Ishikawa (cell line): ENCODE results near the gene AKR1C2.

Experiments
- CEBPB ChIP-seq: IDR thresholded peaks from 2 replicates; pipeline ENCODE4 v1.6.1; 2012
- CREB1 ChIP-seq: IDR thresholded peaks from 2 replicates; pipeline ENCODE4 v1.6.1; 2012; ENCODE audit warnings: low read depth
- EGR1 ChIP-seq: IDR thresholded peaks from 2 replicates; pipeline ENCODE4 v1.6.1; 2012
- EP300 ChIP-seq: IDR thresholded peaks from 2 replicates; pipeline ENCODE4 v1.6.1; 2012; ENCODE audit warnings: borderline replicate concordance
- FOXM1 ChIP-seq: IDR thresholded peaks from 2 replicates; pipeline ENCODE4 v1.6.1; 2012; ENCODE audit warnings: low read depth, borderline replicate concordance
- MAX ChIP-seq: IDR thresholded peaks from 2 replicates; pipeline ENCODE4 v1.6.1; 2012
- NFIC ChIP-seq: IDR thresholded peaks from 2 replicates; pipeline ENCODE4 v1.6.1; 2012
- RAD21 ChIP-seq: IDR thresholded peaks from 2 replicates; pipeline ENCODE4 v1.6.1; 2012; ENCODE audit warnings: low read depth
- REST ChIP-seq: IDR thresholded peaks from 2 replicates; pipeline ENCODE4 v1.6.1; 2012; ENCODE audit warnings: low read depth, mild to moderate bottlenecking
- TAF1 ChIP-seq: IDR thresholded peaks from 2 replicates; pipeline ENCODE4 v1.6.1; 2012; ENCODE audit warnings: low read depth, mild to moderate bottlenecking
- TCF12 ChIP-seq: IDR thresholded peaks from 2 replicates; pipeline ENCODE4 v1.6.1; 2012; ENCODE audit warnings: low read depth
- TEAD4 ChIP-seq: IDR thresholded peaks from 2 replicates; pipeline ENCODE4 v1.6.1; 2012
- YY1 ChIP-seq: IDR thresholded peaks from 2 replicates; pipeline ENCODE4 v1.6.1; 2012; ENCODE audit warnings: low read depth
- ZBTB7A ChIP-seq: IDR thresholded peaks from 2 replicates; pipeline ENCODE4 v1.6.1; 2012; ENCODE audit warnings: low read depth
- TF ChIP-seq, protein P1 (sequence below): IDR thresholded peaks from 2 replicates; pipeline ENCODE4 v1.6.1; 2012

The AKR1C2 gene

GRCh38 chr10:5019770-5020612, 16.3 kb upstream of the AKR1C2 start:
- peak; percentile 70; the same call in 1 of the 2 replicates for TF ChIP-seq TCF12
- TF ChIP-seq MAX, result 0 out of 2 replicates have a peak, but pooled peaks have one; percentile 19
- peak; percentile 65; the same call in 1 of the 2 replicates for TF ChIP-seq EP300
- peak; percentile 37; the same call in 1 of the 2 replicates for TF ChIP-seq FOXM1

DNA sequence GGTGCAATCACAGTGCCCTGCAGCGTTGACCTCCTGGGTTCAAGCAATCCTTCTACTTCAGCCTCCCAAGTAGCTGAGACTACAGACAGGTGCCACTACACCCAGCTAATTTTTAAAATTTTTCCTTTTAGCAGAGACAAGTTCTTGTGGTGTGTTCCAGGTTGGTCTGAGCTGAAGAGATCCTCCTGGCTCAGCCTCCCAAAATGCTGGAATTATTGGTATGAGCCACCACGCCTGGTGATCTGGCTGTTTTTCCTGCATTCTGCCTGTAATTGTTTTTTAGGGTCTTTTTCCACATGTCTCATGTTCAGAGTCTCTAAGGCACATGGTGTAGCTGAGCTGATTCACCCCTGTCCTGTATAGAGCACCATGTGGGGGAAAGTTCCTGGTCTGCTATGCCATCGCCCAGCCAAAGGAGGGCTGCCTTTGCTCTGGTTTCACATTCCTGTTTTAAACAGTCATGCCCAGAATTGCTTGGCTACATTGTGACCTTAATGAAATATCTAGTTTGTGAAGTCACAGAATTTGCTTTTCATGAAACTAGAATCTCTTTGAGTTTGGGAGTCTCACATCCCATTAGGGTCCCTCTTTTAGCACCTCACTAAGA, 15.1 kb upstream of the AKR1C2 start:
- peak; percentile 40 for TF ChIP-seq RAD21
- TF ChIP-seq MAX, result 0 out of 2 replicates have a peak, but pooled peaks have one; percentile 14

DNA sequence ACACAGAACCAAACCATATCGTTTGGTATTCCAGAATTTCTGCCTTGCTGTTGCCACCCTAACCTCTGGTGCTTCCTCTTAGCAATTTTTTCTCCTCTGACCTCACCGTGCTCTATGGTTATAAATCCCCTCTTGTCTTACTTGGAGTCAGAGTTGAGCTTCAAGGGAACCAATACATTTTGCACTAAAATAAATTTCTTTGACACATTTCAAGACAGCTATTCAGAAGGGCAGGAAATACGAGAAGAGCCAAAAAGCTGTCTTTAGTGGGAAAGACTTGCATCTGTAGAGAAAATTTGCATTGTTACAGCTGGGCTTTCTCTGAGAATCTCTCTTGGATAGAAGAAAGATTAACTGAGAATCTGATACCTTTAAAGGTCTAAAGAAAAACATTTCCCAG, 14.5 kb upstream of the AKR1C2 start:
- no peak for TF ChIP-seq MAX
- TF ChIP-seq CREB1, result no peak
- no peak for TF ChIP-seq NFIC
- TF ChIP-seq EGR1, result no peak
- TF ChIP-seq ZBTB7A, result no peak
- TF ChIP-seq TAF1, result no peak
- TF ChIP-seq, protein P1, sequence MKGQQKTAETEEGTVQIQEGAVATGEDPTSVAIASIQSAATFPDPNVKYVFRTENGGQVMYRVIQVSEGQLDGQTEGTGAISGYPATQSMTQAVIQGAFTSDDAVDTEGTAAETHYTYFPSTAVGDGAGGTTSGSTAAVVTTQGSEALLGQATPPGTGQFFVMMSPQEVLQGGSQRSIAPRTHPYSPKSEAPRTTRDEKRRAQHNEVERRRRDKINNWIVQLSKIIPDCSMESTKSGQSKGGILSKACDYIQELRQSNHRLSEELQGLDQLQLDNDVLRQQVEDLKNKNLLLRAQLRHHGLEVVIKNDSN, result no peak
- TF ChIP-seq RAD21, result no peak
- no peak for TF ChIP-seq TCF12
- TF ChIP-seq REST, result no peak
- no peak for TF ChIP-seq CEBPB
- no peak for TF ChIP-seq TEAD4
- no peak for TF ChIP-seq FOXM1
- no peak for TF ChIP-seq YY1
- TF ChIP-seq EP300, result no peak

DNA sequence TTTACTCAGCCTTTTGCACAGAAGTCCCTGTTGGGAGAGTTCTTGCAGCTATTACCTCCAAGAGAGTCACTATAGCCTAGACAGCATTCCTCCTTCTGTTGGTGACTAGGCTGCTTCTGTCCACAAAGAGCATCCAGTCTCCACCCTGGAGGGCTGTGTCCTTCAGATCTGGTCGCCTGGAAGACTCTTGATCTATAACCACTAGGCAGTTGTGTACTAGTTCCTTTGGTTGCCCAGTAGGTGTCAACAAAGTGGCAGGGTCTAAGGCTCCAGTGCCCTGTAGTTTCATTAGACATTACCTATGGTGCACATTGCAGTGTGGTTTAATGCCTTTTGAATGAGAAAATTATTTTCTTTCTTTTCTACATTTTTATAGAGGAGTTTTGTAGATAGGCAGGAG, 11.3 kb upstream of the AKR1C2 start:
- TF ChIP-seq CREB1, result no peak
- peak; percentile 48; the same call in 1 of the 2 replicates for TF ChIP-seq RAD21
- TF ChIP-seq CEBPB, result no peak

GRCh38 chr10:5014200-5014910, 10.7 kb upstream of the AKR1C2 start:
- peak; percentile 41; the same call in 1 of the 2 replicates for TF ChIP-seq NFIC
- peak; percentile 34; the same call in 1 of the 2 replicates for TF ChIP-seq REST

GRCh38 chr10:5013385-5013784, 9.7 kb upstream of the AKR1C2 start:
- TF ChIP-seq TAF1, result no peak
- TF ChIP-seq CEBPB, result no peak
- TF ChIP-seq YY1, result no peak
- no peak for TF ChIP-seq MAX
- TF ChIP-seq NFIC, result peak; percentile 30; the same call in 1 of the 2 replicates
- TF ChIP-seq TCF12, result no peak
- TF ChIP-seq ZBTB7A, result no peak
- TF ChIP-seq EP300, result peak; percentile 33; the same call in 1 of the 2 replicates
- no peak for TF ChIP-seq EGR1
- peak; percentile 70 for TF ChIP-seq TEAD4
- TF ChIP-seq, protein P1, result no peak
- TF ChIP-seq CREB1, result no peak
- no peak for TF ChIP-seq REST
- no peak for TF ChIP-seq RAD21
- TF ChIP-seq FOXM1, result no peak
